Posterior cingulate gyrus (tissue), 11 donors: ENCODE results near the gene LDLRAD4.
"Not testable (repeated sequence)": the region's sequence is repeated elsewhere in the genome, so short reads cannot be mapped to it uniquely, and the experiment has no call there.

Source experiments
- DNase-seq, 10 donors: peaks; one replicate each; pipeline versions ENCODE4 v3.0.0 to v3.0.0-alpha.2; 2020 to 2021; ENCODE audit warnings: mixed read lengths in 3 of 10
- intact Hi-C: fragments of 100-400 bp; cut with DNase I; formaldehyde crosslinking; loops from one replicate; pipeline ENCODE4 v1.15.1; 2023

LDLRAD4 gene

GRCh38 chr18:13463526-13464210, 245.1 kb downstream of the LDLRAD4 start:
- intact Hi-C loops = no loop called here
- DNase-seq = peak in 2 of 10 donors; percentile 49 to 87

- intact Hi-C loops = no loop called here
- DNase-seq = peak in 2 of 10 donors; percentile 35 to 71
Observed at GRCh38 chr18:13464432-13465123, 246.0 kb downstream of the LDLRAD4 start.

DNA sequence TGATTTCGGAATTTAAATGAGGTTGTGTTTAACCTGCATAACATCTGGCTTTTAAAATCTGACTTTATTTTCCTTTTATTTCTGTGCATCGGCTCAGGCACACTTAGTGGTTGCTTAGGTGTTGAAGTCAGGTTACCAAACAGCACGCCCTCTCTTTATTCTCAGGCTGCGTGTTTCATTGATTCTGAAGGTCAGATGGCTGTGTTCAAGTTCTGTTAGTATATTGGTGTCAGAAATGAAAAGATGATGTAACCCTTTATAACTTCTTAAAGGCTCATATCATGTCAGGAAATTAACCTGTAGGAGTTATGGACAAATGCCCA, 246.5 kb downstream of the LDLRAD4 start:
- intact Hi-C loops = no loop called here

DNA sequence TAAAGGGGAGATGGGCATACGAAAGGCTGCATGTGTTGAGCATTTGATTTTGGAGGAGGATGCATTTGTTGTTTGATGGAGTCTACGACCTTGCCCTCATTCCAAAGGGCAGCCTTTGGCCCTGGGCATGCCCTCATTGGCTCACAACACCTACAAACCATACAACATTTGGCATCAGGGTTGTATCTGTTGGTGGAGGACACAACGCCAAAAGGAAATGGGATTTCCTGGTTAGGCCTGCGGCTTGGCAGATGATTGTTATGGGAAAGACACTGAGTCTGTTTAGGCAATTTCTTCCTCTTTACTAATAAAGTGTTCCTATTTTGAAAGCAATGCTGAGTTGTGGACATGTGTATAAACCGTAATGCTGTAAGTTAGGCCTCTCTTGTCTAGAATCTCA, 246.9 kb downstream of the LDLRAD4 start:
- intact Hi-C loops = no loop called here
- DNase-seq = peak in 1 of 10 donors; percentile 54

More for the DNA sequence above, 246.5 kb downstream of the LDLRAD4 start:
- DNase-seq = no peak

DNA sequence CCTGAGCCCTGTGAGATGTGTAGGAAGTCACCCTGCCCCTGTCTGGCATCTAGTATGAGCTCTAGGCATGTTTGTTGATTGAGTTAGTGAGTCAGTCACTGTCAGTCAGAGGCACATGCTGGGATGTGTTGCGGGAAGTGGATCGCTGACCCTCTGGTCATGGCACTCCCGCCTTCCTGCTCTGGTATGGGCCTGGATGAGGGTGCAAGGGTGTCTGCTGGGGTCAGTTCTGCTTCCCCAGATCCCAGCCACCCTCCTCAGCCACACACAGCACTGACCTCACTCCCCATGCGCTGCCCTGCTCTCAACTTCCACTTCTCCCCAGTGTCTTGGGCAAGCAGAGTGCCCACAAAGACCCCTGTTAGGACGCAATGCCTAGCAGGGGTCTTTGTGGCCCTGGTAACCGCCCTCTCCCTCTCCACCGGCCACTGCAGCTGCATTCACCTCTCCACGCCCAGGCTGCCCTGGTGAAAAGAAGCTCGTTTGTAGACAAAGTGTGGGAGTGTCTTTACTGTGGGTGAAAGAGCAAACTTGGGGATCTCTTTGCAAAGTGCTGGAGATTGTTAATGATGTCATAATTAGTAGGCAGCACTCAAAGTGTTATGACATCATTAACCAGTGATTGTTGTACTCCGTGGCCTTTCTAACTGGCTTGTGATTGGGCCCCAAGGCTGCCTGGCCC, 252.1 kb downstream of the LDLRAD4 start:
- DNase-seq = peak in 1 of 10 donors; percentile 85
- intact Hi-C loops = no loop called here

DNA sequence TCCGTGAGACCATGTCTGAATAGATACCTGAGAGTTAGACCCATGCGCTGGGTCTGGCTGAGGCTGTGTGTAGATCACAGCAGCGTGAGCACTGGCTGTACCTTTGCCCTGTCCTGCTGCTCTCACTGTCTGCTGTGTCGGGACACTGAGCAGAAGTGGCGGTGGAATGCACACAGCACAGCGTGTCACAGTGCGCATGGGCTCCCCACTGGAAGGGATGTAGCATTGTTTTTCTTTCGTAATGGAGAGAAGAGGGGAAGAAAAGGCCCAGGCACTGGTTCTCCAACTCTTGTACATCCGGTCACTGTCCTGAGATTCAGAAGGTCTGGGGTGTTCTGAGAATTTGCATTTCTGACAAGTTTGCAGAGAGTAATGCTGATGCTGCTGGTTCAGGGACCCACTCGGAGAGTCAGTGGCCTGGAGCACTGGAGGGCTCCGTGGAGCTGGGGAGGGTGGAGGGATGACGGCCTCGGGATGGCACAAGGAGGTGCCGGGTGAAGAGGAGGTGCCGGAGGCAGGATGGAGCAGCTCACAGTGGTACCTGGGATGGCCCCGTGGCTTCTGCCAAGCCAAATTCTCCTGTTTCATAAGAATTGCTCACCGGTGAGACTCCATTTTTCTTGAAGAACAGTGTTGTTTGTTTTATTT, 252.8 kb downstream of the LDLRAD4 start:
- intact Hi-C loops = no loop called here

GRCh38 chr18:13471971-13472628, 253.5 kb downstream of the LDLRAD4 start:
- peak in 3 of 10 donors; percentile 44 to 83 (median 78) for DNase-seq
- intact Hi-C loops = no loop called here

More for the DNA sequence above, 252.8 kb downstream of the LDLRAD4 start:
- peak in 2 of 10 donors; percentile 72 to 83 for DNase-seq

- intact Hi-C loops = no loop called here
- DNase-seq = peak in 1 of 10 donors; percentile 75
Observed at GRCh38 chr18:13473751-13474150, 255.2 kb downstream of the LDLRAD4 start.

GRCh38 chr18:13474336-13474735, 255.8 kb downstream of the LDLRAD4 start:
- intact Hi-C loops = no loop called here
- peak in 1 of 10 donors; percentile 51 for DNase-seq

DNA sequence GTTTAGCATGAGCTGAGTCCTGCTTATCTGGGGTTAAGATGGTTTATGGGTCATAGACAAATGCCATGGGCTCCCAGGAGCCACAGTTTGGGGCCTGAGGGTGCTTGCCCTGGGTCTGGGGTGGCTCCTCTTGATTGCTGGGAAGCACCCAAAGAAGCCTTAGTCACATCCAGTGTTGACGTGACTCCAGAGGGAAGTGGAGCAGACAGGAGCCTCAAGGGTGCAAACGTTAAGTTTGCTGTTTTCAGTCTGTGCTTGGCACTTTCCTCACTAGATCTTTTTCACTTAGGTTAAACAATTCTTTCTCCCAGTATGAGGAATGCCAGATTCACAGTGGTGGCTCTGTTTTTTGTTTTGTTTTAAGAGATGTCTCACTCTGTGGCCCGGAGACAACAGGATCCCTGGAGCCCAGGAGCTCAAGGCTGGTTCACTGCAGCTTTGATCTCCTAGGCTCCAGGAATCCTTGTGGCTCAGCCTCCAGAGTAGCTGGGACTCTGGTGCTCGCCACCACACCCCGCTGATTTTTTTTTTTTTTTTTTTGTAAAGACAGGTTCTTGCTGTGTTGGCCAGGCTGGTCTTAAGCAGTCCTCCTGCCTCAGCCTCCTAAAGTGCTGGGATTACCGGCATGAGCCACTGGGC, 256.5 kb downstream of the LDLRAD4 start:
- intact Hi-C loops = no loop called here
- peak in 1 of 10 donors; percentile 49 for DNase-seq

DNA sequence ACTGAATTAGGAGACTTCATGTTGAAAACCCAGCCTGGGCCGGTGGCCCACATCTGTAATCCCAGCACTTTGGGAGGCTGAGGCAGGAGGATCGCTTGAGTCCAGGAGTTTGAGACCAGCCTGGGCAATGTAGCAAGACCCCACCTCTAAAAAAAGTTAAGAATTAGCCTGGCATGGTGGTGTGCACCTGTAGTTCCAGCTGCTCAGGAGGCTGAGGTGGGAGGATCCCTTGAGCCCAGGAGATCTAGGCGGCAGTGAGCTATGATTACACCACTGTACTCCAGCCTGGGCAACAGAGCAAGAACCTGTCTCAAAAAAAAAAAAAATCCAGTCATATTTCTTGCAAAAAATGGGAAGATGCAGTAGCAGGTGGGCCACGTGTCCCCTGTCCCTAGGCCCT, 257.8 kb downstream of the LDLRAD4 start:
- DNase-seq, intact Hi-C loops: not testable (repeated sequence)

DNA sequence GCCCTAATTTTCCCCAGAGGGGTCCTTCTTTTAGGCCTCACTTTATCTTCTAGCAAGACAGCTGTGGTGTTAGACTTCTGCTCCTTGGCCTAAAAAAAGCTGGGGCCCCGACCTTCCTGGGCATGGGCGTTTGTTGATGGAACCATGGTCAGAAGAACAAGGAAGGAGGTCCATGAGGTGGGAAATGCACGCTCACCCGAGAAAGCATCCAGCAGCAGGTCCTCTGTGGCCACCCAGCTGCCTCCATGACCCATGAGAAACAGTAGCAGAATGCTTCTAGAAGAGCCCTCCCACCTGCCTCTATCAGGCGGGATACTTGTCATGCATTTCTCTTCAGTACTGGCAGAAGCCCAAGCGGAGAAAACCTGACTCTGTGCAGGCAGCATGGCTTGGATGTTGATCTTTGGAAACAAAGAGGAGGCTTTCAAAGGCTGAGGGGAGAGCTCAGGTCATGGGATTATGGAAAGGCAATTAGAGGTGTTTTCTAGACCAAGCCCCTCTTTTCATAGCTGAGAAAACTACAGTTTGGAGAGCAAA, 258.7 kb downstream of the LDLRAD4 start:
- DNase-seq = peak in 1 of 10 donors; percentile 67
- intact Hi-C loops = no loop called here

GRCh38 chr18:13480571-13481255, 262.2 kb downstream of the LDLRAD4 start:
- intact Hi-C loops = no loop called here
- no peak for DNase-seq

- DNase-seq = no peak
Observed at GRCh38 chr18:13481331-13481730, 262.8 kb downstream of the LDLRAD4 start.

DNA sequence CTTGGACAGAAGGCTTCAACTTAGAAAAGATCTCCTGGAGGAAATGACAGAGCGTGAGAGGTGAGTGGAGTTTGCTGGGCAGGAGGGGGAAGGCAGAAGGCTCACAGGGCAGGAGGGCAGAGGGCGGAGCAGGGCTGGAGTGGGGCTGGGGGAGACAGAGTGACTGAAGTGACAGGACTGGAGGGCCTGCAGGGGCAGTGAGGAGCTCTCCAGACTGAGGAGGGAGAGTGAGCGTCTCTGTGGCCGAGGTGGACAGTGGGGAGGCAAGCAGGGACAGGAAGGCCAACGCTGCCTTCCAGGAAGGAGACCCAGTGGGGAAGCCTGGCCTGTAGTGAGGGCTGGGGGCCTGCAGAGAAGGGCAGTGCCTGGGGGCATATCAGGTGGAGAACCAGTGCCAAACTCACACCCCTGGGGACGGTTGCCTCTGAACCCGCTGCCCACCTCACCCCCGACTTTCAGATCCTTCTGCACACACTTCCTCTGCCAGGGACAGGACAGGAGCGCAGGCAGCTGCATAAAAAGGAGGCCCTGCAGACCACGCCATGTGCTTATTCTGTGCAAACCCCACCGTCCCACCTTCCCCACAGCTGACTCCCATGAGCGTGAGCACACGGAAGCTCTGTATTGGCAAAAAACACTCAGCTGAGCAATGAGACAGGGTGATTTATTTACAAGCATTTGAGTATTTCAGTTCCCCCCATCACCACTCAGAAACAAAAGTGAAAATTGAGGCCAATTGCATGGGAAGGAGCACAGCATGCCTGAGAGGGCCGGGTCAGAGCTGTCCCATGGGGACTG, 263.5 kb downstream of the LDLRAD4 start:
- DNase-seq = peak in 1 of 10 donors; percentile 73
- intact Hi-C loops = no loop called here

More at GRCh38 chr18:13481331-13481730, 262.8 kb downstream of the LDLRAD4 start:
- intact Hi-C loops = no loop called here

- intact Hi-C loops = no loop called here
- DNase-seq = no peak
Observed at GRCh38 chr18:13482618-13482945, 264.0 kb downstream of the LDLRAD4 start.

DNA sequence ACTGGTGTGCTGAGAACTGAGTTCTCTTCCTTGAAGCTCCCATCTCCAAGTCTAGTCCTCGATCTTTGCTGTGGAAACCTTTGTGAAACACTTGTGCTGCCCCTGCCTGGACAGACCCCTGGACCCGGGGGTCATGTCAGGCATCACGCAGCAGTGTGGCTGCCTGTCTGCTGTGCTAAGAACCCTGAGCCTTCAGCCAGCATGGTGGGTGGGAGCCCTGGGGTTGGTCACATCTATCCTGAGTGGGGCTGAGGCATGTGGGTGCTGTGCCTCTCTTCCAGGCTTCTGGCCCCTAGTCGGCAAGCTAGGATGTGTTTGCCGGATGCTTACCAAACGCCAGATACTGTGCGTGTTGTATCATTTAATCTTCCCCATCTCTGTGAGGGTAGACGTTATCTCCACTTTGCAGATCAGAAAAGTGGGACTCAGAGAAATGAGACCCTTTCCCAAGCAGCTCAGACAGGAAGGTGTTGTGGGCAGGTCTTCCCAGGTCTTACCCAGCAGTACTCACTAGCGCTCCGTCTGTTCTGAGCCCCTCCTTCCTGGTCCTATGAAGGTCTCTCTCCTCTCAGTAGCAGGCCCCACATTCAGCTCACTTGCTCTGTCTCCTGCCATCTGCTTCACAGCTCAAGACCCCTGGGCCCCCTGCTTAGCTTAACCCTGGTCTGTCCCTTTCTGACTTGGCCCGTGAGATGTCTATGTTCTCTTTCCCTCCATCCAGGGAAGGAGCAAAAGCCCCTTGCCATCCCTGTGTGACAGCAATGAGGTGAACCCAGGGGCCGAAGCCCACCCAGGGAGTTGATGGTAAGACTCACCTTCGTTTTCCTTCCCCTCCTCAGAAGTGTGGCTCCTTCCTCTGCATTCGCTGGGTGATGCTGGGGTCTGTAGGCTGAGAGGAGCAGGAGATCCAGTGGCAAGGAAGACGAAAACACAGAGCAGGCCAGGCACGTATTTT, 265.0 kb downstream of the LDLRAD4 start:
- peak in 1 of 10 donors; percentile 71 for DNase-seq
- intact Hi-C loops = no loop called here
